Measurements from ENCODE around the gene MMP25.

MMP25 gene

DNA sequence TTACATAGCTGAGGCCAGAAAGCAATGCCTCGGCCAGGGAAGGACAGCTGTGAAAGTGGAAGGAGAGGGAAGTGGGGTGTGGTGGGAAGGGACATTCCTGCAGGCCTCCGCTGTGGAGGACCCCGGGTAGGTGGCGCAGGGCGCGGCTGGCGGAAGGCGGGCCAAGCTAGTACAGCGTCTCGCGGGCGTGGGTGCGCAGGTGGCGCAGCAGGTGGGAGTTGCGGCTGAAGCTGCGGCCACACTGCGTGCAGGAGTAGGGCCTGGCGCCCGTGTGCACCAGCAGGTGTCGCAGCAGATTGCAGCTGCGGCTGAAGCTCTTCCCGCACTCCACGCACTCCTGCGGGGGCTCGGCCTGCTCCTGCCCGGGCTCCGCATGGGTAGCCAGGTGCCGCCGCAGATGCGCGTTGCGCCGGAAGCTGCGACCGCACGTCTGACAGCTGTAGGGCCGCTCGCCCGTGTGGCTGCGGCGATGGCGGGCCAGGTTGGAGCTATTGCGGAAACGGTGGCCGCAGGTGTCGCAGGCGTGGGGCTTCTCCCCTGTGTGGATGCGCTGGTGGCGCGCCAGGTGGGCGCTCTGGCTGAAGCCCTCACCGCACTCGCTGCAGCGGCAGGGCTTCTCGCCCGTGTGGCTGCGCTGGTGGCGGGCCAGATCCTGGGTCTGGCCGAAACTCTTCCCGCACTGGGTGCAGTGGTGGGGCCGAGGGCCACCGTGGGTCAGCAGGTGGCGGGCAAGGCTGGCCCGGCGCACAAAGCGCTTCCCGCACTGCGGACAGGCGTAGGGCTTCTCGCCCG, 42.8 kb downstream of the MMP25 start:
- DNase-seq (ENCODE audit: insufficient read length, low spot score) (no peak), FAIRE-seq (no peak)

DNA sequence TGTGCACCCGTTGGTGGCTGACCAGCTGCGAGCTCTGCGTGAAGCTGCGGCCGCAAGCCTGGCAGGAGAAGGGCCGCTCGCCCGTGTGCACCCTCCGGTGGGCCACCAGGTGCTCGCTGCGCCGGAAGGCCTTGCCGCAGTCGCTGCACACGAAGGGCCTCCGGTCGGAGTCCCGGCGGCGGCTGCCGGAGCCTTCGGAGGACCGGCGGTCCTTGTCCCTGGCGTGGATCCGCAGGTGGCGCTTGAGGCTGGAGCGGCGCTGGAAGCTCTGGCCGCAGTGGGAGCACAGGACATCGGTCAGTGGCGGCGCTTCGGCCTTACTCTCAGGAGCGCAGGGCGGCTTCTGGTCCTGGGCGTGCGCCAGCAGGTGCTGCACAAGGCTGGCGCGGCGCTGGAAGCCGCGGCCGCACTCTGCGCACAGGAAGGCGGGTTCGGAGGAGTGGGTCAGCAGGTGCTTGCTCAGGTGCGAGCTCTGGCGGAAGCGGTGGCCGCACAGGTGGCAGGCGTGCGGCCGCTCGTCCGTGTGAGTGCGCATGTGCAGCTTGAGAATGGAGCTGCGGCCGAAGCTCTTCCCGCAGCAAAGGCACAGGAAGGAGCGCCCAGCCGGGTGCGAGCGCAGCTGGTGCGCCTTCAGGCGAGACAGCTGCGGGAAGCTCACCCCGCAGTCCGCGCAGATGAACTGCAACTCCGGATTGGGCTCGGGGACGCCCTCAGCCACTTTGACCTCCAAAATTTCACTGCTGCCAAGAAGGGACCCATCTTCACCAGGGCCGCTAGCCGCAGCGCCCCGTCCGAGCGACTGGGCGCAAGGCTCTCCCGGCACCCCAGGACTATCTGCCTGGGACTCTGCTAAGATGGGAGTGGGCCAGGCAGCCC, 43.6 kb downstream of the MMP25 start:
- FAIRE-seq (no peak), DNase-seq (ENCODE audit: insufficient read length, low spot score) (no peak)

DNA sequence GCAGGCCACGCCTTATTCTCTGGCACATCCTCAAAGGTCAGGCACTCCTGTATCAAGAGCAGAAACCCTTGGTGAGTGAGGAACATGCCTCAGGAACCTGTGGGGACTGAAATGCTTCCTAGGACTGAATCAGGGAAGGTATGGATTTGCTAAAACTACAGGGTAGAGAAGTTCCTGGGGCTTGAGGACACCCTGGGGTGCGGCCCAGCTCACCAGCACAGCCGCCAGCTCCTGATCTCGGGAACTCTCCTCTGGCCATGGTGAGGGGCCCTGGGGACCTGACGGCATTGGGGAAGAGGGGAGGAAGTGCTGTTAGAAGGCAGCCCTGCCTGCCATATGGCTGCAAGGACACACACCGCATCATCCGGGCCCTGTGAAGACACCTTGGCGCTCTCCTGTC, 45.2 kb downstream of the MMP25 start:
- DNase-seq (ENCODE audit: insufficient read length, low spot score) (no peak), FAIRE-seq (no peak)

DNA sequence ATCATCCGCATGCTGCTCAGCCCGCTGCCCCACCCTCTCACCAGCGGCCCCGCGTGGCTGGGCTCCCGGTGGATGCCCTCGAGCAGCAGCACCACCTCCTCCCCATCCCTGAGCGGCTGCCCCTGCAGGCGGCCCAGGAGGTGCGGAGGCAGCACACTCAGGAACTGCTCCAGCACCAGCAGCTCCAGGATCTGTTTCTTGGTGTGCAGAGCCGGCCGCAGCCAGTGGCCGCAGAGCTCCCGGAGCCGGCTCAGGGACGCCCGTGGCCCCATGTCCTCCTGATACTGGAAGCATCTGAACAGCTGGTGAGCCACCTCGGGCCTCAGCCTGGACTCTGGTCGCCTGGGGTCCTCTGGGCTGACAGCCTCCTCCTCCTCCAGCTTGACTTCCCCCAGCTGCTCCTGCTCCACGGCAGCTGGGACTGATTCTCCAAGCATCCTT, 46.2 kb downstream of the MMP25 start:
- DNase-seq (ENCODE audit: insufficient read length, low spot score): no peak
- FAIRE-seq: no peak

DNA sequence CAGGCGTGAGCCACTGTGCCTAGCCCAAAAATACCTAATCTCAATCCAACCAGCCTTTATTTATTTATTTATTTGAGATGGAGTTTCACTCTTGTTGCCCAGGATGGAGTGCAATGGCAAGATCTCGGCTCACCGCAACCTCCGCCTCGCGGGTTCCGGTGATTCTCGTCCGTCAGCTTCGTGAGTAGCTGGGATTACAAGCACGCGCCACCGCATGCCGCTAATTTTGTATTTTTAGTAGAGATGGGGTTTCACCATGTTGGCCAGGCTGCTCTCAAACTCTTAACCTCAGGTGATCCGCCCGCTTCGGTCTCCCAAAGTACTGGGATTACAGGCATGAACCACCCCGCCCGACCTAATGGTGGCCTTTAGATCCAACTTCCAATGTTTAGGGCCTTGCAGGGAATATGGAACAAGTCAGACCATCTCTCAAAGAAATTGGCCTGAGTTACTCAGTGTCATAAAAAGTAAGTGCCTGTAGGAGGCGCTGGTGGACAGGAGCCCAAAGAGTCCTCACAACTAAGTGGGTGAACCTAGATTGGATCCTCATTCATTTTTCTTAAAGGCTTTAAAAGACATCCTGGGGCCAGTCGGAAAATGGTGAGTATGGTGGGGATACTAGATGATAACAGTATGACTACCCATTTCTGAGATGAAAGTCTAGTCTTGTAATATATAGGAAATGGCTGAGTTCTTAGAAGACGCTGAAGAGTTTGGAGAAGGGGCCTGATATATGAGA, 48.1 kb downstream of the MMP25 start:
- no peak for FAIRE-seq
- DNase-seq (ENCODE audit: insufficient read length, low spot score): peak; percentile 65

DNA sequence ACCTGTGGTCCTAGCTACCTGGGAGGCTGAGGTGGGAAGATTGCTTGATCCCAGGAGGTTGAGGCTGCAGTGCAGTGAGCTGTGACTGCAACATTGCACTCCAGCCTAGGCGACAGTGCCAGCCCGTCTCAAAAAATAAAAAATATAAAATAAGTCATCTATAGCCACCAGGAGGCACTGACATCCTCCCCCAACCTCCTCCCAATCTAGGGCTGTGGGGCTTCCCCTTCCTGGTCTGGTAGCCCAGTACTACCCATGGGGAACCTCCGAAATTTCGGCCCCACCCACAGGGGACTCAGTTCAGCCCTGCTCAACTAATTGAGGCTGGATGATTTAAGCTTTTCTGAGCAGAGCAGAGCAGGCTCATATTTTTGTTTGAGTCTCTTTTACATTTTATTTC, 49.5 kb downstream of the MMP25 start:
- peak; percentile 63 for FAIRE-seq
- DNase-seq (ENCODE audit: insufficient read length, low spot score): peak; percentile 86

DNA sequence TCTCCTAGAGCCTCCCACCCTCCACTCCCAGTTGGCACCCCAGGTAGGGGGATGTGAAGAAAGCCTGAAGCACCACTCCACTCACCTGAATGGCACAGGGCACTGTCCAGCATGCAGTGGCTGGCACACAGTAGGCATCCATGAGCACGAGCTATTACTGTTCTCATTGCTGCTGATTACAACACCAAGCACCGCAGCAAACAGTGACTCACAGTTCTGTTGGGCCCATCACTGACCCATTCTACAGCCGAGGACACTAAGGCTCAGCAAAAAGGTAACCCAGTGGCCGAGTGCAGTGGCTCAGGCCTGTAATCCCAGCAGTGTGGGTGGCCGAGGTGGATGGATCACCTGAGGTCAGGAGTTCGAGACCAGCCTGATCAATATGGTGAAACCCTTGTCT, 50.0 kb downstream of the MMP25 start:
- no peak for DNase-seq (ENCODE audit: insufficient read length, low spot score)
- no peak for FAIRE-seq

DNA sequence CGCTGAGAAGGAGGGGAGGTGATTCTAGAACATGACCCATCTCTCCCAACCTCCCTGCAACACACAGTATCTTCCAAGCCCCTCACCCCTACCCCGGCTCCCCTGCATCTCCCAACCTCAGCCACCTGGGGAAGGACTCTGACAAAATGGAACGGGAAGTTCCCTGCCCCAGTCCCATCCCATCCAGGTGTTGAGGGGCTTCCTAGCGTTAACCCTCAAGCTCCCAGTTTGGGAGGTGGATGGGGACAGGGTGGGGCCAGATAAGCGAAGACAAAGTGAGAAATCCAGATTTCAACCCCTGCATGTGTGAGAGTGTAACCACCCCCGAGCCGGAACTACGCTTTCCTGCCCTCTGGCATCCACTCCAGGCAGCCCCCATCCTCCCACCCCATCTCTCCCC, 50.9 kb downstream of the MMP25 start:
- no peak for FAIRE-seq
- no peak for DNase-seq (ENCODE audit: insufficient read length, low spot score)

DNA sequence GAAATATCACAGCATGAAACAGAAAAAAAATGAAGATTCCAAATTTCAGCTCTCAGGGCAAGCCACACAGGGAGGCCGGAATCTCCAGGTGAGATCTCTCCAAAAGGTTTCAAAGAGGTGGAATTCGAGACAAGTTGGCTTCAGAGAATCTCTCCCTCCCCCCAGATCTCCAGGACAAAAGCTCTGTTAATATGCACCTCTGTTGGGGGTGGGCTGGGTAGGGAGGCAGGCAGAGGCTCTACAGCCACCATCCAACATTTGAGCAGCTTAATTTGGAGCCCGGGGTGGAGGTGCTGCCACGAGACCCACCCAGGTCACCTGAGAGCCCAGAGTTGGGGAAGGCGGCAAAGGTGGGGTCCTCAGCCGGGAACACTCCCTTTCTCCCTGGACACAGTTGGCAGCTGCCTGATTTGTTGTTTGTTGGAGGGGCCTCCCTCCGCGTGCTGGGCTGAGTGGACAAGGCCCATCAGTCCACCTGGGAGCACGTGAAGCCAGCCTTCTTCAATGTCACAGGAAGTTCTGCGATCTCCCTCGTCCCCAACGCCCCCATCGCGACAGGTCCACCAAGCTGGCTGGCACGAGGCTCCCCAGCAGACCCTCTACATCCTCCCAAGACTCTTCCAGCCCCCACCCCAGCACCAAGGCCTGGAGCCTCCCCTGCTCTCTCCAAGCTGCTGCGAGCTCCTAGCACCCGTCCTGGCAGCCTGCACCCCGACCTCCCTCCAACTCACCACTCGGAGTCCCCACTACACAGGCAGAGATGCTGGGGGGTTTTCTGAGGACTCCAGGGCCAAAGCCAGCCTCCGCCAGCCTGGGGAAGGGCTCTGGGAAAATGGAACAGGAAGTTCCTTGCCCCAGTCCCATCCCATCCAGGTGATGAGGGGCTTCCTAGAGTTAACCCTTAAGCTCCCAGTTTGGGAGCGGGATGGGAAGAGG, 52.4 kb downstream of the MMP25 start, which contains the start of gene ZSCAN10:
Gene ZSCAN10 (minus strand): TSS at position 836 of the 936 bp plus-strand sequence. CDS start 6,357 bp downstream, outside the sequence.
- DNase-seq (ENCODE audit: insufficient read length, low spot score): no peak
- FAIRE-seq: no peak

DNA sequence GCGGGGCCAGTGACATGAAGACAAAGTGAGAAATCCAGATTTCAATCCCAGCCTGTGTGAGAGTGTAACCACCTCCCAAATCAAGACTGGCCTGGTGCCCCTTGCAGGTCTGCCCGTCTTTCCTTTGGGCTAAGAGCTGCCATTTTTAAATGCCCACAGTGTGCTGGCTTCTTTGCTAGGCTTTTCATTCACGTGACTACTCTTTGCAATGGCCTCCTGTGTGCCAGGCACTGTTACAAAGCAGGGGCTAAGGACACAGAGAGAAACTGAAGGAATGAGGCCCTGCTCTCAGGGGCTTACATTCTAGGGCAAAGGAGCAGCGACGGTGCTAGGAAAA, 53.0 kb downstream of the MMP25 start:
- no peak for FAIRE-seq
- no peak for DNase-seq (ENCODE audit: insufficient read length, low spot score)

DNA sequence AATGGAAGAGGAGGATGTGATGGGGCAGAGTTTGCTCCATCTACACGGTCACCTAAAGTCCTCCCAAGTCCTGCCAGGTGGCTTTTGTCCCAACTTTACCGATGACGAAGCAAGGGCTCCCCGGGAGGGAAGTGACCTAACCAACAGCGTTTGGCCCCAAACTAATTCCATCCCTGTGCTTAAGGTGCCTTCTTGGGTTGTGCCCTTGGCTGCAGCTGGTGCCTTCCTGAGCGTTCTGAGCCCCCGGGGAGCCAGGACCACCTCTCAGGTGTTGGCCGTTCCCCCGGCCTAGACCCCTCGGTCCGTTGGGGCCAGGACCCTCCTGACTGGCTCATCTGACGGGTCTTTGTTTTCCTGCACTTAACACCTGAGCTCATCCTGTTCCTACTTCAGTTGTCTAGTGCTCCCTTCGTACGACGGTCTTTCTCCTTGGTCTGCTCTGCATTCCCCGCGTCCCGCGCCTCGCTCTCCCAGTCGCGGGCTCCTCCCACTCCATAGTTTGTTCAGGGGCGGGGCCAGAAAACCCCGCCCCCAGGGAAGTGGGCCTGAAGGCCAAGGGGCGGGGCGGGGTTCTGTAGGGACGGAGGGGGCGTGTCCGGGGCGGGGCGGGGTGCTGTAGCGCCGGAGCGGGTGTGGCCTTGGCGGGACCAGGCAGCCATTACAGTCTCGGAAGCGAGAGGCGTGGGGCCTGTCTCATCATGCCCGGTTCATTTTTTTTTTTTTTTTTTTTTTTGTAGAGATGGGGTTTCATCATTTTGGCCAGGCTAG, 53.6 kb downstream of the MMP25 start:
- DNase-seq (ENCODE audit: insufficient read length, low spot score) (peak; percentile 88), FAIRE-seq (peak; percentile 86)

DNA sequence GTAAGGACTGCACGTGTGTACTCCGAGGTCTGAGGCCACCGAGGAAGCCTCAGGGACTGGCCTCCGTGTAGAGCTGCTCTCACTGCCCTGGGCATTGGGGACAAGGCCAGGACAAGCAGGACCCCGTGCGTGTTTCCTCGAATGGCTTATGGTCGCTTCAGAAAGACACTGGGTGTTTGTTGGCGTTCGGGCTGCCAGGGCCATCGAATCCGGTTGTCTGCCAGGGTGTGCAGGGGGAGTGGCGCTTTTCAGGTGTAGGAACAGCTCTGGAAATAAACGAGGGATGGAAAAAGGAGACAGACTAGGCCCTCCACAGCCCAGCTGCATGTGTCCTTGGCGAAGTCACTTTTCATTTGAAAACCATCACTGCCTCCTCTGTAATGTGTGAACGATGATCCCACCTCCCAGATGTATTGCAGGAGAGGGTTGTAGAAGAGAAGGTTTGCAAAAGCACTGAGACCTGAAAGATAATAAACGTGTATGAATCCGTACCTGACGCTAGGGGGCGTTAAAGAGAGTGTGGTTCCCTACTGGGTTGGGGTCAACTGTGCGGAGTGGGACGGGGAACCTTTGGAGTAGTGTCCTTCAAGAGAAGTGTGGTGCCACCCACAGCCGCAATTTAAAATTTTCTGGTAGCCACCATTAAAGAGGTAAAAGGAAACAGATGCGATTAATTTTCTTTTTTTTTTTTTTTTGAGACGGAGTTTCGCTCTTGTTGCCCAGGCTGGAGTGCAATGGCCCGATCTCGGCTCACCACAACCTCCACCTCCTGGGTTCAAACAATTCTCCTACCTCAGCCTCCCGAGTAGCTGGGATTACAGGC, 54.9 kb downstream of the MMP25 start:
- FAIRE-seq (peak; percentile 59), DNase-seq (ENCODE audit: insufficient read length, low spot score) (no peak)

DNA sequence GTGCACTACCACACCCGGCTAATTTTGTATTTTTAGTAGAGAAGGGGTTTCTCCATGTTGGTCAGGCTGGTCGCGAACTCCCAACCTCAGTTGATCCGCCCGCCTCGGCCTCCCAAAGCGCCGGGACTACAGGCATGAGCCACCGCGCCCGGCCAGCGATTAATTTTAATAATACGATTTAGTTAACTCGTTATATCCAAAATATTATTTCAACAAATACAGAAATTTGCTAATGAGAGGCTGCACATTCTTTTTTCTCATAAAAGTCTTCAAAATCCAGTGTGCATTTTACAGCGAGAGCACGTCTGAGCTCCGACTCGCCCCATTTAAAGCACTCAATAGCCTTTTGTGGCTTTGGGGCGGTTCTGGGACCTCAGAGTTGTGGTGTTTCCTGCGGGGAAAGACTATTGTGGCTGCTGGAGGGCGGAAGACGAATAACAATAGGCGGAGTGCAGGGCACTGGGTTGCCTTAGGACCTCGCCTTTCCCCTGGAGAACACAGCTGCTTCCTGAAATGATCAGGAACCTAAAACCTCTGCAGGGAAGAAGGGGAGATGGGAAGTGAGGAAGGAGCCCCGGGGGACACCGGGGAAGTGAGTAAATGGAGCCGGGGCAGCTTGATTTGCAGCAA, 55.6 kb downstream of the MMP25 start:
- peak; percentile 80 for FAIRE-seq
- DNase-seq (ENCODE audit: insufficient read length, low spot score): no peak

DNA sequence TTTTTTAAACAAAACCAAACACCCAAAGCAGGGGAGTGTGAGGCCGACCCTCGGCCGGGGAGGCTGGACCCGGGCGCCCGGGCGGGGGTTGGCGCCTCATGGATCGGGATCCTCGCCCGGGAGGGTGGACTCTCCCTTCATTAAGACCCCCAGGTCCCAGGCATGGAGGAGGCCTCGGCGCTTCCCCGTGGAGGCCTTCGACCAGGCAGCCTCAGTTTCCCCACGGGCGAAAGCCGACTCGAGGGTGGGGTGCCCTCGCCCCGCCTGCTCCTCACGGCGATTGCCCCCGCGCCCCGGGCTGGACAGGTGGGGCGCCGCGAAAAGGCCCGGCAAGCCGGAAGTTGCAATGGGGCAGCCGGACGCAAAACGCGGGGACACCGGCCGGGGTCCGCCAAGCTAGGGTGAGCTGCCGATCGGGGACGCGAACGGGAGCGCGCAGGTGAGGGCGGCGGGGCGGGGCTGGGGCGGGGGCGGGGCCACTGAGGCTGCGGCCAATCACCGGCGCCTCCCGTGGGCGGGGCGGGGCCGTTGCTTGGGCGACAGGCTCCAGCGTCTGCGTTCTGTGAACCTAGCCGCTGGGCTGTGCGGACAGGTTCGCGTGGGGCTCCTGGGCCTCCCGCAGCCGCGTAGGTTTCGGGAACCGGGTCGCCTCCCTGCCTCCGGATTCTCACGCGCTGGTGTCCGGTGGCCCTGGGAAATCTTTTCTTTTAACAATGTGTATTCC, 60.0 kb downstream of the MMP25 start:
- FAIRE-seq (peak; percentile 4), DNase-seq (ENCODE audit: insufficient read length, low spot score) (peak; percentile 97)

All from GM19239 (cell line).